DMS114 treated with DMSO at 0.1 percent for 48 hours (cell line): ENCODE results near the gene FMNL2.

Experiments
- DNase-seq: peaks from one replicate; lab custom pipeline; 2025; ENCODE audit not compliant: unreplicated experiment; lab: John Stamatoyannopoulos, UW

FMNL2 gene

GRCh38 chr2:152603166-152603565 is 268.2 kb downstream of the FMNL2 start:
- DNase-seq = no peak

DNA sequence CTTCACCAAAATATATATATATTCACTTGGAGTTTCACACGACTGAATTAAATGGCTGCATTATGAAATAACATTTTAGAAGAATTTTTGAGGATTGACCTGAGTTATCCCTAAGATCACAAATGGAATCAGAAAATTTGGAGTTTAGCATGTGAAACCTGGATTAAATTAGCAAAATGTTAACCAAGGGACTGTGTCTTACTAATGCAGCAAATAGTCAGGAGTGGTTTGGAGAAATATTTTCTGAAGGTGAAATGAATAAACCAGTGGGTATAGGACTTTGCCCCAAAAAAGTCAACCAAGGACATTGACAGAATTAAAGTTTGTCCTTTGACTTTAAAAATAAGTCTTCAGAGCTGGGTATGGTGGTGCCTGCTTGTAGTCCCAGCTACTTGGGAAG is 271.1 kb downstream of the FMNL2 start:
- no peak for DNase-seq

DNA sequence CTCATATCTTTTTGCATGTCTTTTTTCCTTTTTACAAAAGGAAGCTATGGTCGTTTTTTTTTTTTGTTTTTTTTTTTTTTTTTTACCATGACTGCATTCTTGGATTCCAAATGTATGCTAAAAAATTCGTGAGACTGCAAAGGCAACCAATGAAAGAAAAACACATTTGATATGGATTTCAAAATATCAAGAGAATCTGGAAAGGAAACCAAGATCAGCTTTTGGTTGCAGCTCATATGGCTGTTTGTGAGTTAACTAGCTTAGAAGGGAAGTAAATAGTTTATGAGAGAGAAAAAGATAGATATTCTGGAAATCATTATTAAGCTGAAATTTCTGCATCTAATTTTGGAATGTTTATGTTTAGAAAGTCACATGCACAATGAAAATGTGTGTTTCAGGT is 272.0 kb downstream of the FMNL2 start:
- DNase-seq = no peak

DNA sequence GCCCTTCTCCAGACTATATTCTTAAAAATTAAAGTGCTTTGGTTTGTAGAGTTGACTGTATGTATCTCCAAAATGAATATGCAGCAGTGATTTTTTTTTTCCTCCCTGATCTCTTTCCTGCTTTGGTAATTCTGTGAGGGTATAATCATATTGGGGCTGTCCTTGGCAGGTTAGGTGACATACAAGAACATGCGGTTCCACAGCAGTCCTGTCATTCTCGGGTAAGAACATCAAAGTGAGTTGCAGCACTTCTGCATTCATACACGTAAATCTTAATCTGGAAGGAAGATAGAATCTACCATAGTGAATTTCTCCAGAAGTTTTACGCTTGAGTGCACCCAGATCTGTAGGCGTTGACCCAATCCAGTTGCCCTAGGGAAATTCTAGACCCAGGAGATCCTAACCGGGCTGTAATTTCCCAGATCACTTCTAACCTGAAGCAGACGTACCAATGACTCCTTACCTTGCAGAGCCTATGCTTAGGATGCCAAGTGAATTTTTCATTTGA is 272.9 kb downstream of the FMNL2 start:
- DNase-seq = no peak

DNA sequence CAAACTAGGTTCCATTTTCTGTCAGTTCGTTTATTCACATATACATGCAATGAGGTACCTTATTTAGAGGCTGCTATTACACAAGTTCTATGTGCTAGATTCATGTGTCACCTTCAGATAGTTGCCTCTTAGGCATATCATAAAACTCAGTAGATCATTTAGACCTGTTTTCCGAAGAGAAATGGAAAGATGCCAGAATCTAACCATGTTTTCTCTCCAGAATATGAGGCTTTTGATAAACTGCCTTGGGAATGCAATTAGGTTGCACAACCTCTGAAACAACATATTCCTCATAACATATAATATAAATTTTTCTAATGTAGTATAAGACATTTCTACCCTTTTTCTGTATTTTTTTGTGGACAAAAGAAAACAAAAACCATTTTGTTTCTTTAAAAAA is 274.2 kb downstream of the FMNL2 start:
- DNase-seq = no peak

DNA sequence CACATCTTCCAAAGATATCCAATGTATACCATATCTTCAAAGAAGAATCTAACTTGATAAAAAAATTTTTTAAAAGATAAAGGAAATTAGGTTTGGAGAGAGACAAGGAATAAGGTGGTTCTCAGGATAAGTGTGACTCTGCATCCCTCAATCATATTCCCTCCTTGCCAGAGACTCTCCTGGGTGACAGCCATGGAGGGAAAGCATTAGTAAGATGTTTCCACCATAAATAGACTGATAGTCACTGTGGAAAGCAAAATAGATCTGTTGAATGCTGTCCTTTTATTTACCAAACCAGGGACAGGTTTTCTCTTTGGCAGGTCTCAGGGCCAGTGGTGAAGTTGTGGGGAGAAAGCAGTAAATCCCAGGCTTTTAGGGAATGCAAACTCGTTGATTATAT is 274.7 kb downstream of the FMNL2 start:
- DNase-seq = no peak

GRCh38 chr2:152611458-152612231 is 276.7 kb downstream of the FMNL2 start:
- no peak for DNase-seq

DNA sequence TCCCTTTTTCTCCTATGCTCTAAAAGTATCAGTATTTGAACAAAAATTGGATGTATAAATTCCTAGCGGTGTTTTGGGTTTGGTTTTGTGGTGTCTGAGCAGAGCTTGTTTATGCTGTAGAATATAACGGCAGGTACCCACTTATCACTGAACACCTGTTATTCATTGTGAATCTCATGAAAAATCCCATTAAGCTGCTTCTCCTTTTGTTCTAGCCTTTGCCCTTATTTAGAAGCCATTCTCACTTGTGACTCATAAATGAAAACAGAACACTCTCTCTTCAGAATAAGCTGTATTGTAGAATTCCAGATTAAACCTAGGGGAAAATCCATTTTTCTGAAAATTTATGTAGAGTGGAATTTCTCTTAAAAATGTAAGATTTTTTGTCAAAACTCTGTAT is 278.3 kb downstream of the FMNL2 start:
- no peak for DNase-seq

DNA sequence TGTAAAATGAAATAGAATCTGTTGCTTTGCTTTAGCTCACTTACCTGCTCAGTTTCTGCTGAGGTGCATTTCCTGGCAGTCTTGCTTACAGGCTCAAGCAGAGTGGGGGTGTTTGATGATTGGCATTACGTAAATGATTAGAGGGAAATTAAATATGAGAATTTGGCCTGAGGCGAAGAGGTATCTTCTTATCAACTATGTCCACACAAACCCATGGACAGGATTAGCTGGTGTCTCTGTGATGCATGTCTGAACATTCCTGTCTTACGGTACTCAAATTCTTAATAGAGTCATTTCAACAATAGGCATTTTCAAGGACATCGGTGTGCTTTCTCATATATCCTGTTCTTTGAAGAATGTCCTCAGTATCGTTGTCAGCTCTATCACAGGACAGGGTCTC is 280.2 kb downstream of the FMNL2 start:
- DNase-seq = no peak

DNA sequence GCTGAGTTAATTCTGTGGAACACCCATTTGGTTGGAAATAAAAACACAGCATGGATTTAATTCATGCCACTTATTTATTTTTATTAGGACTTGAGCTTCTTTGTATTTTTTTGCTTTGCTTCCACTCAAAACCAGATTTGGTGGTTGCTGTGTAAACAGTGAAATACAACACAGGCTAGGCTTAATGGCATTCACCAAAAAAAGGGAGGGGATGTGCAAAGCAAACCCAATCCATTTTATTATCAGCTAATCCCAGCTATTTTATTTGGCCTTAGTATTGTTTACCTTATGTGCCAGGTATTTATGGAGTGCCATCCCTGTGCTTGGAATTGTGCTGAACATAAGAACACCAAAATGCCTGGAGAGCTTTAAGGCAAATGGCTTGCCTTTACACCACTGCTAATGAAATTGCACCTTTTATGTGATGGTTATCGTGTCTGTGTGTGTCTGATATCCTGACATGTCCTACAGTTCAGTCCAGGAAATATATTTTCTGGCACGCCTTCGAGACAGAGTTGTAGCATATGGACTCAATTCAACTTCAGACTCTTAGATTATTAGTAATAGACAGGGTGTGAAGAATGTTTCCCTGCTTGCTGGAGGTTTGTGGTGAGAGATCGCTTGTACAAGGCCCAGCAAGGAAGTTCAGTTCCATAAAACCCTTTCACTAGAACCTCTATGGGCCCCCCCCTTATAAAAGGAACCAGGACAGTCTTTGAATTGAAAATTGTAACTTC is 282.6 kb downstream of the FMNL2 start:
- no peak for DNase-seq

DNA sequence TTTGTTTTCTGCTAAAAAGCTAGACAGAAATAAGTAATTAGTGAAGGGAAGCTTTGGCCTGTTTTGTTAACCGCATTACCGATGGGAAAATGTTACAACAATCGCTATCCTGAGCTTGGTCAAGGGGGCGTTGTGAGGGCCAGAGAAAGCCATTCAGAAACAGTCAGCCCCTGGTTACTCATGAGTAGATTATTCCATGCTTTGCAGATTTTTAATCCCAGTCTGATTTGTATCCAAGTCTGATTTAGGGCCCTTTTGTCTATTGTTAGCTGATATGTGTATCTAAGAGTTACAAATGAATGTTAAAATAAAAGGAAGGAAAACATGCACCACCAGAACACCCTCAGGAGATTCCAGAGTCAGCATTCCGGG is 283.2 kb downstream of the FMNL2 start:
- DNase-seq = no peak

GRCh38 chr2:152620208-152620607 is 285.2 kb downstream of the FMNL2 start:
- no peak for DNase-seq

DNA sequence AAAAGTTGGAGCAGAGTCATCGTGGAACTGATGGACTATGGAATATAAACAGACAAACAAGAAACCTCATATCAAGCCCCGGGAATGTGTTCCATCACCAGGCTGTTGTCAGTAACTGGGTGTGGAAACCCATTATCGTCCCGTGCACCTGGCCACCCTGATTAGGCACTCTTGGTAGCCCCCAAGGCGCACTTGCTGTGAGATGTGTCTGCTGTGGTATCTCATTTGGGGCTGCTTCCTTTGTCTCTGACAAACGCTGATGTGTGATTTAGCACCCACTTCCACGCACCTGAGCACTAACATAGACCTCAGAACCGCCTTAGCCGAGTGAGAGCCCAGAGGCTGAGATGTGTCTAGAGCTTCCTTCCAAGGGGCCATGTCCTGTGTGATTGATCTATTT is 286.0 kb downstream of the FMNL2 start:
- DNase-seq = no peak

DNA sequence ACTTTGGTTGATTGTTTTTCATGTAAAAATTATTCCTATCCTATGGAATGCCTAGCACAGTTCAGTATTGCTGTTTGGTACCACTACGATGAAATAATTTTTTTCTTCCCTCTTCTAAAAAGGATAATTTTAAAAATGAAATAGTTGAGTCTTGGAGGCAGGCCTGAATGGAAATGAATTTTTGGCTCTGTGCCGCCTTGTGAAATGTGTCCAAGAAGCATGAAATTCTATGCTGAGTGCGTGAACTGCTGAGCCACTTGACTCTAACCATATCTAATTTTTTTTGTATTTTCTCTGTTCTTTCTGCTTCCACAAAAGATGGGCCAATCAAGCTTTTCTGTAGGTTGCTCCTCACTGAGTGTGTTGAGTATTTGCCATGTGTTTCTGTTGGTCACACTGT is 287.2 kb downstream of the FMNL2 start:
- DNase-seq = no peak

GRCh38 chr2:152623076-152623740 is 288.2 kb downstream of the FMNL2 start:
- no peak for DNase-seq

- no peak for DNase-seq
These were observed 288.8 kb downstream of the FMNL2 start for GRCh38 chr2:152623775-152624174.

DNA sequence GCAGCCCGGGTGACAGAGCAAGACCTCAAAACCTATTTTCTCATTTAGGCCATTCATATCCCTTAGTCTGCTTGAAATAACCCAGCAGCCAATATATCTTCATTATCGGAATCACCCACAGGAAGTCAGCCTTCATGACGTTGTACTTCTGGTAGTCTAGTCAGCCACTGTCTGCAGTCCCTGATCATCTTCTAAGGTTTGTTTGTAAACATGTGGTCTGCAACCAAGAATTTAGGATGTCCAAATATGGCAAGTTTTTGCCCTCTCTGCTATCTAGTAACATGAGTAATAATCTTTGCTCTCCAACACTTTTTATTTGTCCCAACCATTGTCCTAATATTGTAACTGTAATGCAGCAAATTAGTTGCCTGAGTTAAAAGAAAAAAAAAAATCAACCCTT is 289.8 kb downstream of the FMNL2 start:
- DNase-seq = no peak

- DNase-seq = no peak
These were observed 292.0 kb downstream of the FMNL2 start for GRCh38 chr2:152626911-152627339.

DNA sequence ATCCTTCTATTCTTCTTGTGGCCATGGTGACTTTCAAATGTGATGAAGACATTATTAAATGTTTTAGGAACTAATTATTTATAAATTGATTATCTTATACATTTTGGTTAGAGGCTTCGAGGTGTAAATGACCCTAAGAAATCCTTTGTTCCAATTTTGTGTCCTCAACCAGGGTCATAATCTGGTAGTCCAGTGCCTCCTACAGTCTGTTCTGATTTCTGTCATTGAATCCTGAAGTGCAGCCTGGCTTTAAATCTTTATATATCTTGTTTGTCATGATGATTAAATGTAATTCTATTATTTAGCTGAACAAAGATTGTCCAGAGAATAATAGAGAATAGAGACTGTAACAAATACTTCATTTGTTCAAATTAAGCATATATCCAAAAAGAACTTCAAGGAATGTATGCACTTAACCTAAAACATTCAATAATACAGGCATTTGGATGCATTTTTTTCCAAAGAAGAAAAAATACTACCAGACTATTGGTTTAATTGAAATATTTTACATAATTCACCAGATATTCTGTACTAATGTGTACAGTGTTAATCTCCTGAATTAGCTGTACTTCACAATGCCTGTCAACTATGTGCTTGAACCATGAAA is 292.5 kb downstream of the FMNL2 start:
- DNase-seq = peak; percentile 0

DNA sequence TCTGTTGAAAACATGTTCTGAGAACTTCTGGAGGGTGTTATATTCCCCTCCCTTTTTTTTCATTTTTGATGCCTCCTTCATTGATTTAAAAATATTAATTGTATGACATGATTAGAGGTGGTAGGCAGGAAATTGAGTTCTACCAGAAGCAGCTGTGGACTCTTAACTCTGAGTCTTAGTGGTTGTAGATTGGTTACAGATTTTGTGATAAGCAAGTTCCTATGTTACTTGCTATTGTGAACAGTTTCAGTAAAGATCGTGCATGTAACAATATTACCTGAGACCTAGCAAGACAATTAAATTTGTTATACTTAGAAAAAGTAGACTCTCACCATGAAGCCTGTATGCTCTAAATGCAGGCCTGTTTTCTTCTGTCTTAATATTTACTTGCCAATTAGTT is 294.2 kb downstream of the FMNL2 start:
- DNase-seq = no peak

DNA sequence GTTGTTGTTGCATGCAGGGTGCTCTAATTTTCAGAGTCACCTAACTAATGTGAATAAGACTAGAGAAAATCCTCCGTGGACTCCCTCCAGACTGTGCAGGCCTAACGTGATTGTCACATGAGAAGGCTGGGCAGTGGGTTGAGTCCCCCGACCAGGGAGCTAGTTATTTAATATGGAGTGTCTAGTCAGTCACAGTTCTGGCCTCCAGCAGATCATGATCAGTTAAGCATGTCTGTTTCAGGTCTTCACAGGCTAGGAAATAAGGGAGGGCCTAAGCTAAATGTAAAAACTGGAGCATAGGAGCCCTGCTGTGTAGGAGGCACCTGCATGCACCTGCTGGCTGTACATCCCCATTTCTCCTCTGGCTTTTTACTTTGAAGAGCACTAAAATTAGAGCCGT is 295.5 kb downstream of the FMNL2 start:
- DNase-seq = no peak

GRCh38 chr2:152632736-152633135 is 297.8 kb downstream of the FMNL2 start:
- no peak for DNase-seq
